GM19324 (cell line): ENCODE data around the gene GRM8.

Experiments
- ATAC-seq: cut with Tn5 transposase; IDR thresholded peaks from one replicate; pipeline ENCODE4 v1.9.1; 2021; ENCODE audit warnings: mild to moderate bottlenecking, moderate library complexity; ENCODE audit not compliant: unreplicated experiment, low FRiP score

GRM8 gene

GRCh38 chr7:127152423-127152822, 100.3 kb downstream of the GRM8 start:
- ATAC-seq: no peak

GRCh38 chr7:127151379-127151778, 101.4 kb downstream of the GRM8 start:
- ATAC-seq: no peak

GRCh38 chr7:127150543-127150942, 102.2 kb downstream of the GRM8 start:
- ATAC-seq: no peak

- no peak for ATAC-seq
Measured at GRCh38 chr7:127146746-127147536, 105.8 kb downstream of the GRM8 start.

GRCh38 chr7:127137146-127137545, 115.6 kb downstream of the GRM8 start:
- no peak for ATAC-seq

- no peak for ATAC-seq
Measured at GRCh38 chr7:127135871-127136485, 116.8 kb downstream of the GRM8 start.

- no peak for ATAC-seq
Measured at GRCh38 chr7:127123220-127123619, 129.5 kb downstream of the GRM8 start.

GRCh38 chr7:127119517-127119916, 133.2 kb downstream of the GRM8 start:
- ATAC-seq: no peak

GRCh38 chr7:127114742-127115265, 137.9 kb downstream of the GRM8 start:
- ATAC-seq: no peak

GRCh38 chr7:127107601-127108007, 145.1 kb downstream of the GRM8 start:
- peak; percentile 87 for ATAC-seq

- no peak for ATAC-seq
Measured at GRCh38 chr7:127093340-127093739, 159.4 kb downstream of the GRM8 start.

GRCh38 chr7:127091620-127092019, 161.1 kb downstream of the GRM8 start:
- ATAC-seq: no peak

- ATAC-seq: no peak
Measured at GRCh38 chr7:127089146-127089545, 163.6 kb downstream of the GRM8 start.

GRCh38 chr7:127081539-127081938, 171.2 kb downstream of the GRM8 start:
- ATAC-seq: peak; percentile 75

- ATAC-seq: no peak
Measured at GRCh38 chr7:127080576-127080975, 172.2 kb downstream of the GRM8 start.

- no peak for ATAC-seq
Measured at GRCh38 chr7:127066974-127067373, 185.8 kb downstream of the GRM8 start.

- no peak for ATAC-seq
Measured at GRCh38 chr7:127059475-127059874, 193.3 kb downstream of the GRM8 start.

GRCh38 chr7:127057918-127058317, 194.8 kb downstream of the GRM8 start:
- ATAC-seq: no peak

GRCh38 chr7:127056202-127056601, 196.5 kb downstream of the GRM8 start:
- no peak for ATAC-seq

- no peak for ATAC-seq
Measured at GRCh38 chr7:127047521-127047920, 205.2 kb downstream of the GRM8 start.

GRCh38 chr7:127041689-127042452, 210.9 kb downstream of the GRM8 start:
- no peak for ATAC-seq
